Measurements from ENCODE around the gene ALDH16A1. TPM values are rescaled to one million over a fixed set of nuclear protein-coding genes. Genes with fewer than 3 reads are reported as not detected.
A peak's percentile ranks its signal among the peaks of the same experiment; 100 is the strongest.

The ALDH16A1 gene
- total and polyA plus RNA-seq, 2 of the 4 experiments (the other 2 are of a cell fraction), result 10.4 to 12.9 TPM

- Histone ChIP-seq H4K5ac (ENCODE audit: low read depth, low read length) (no peak overlapping the region), H3K23ac (ENCODE audit: low read depth, low read length) (no peak overlapping the region; the same call in 1 of the 2 replicates), H3K14ac (replicated peaks; ENCODE audit: low read depth, low read length) (no peak overlapping the region), H3K4ac (ENCODE audit: low read depth, low read length) (no peak overlapping the region), H3K36me3 (ENCODE audit: control insufficient read depth, insufficient read depth, low read length) (peaks cover 4% of the 10 kb centered on the region; the same call in 1 of the 2 replicates), H3K9me3 (ENCODE audit: control insufficient read depth, insufficient read depth, low read length) (no peaks in the 10 kb centered on the region), H4K91ac (ENCODE audit: insufficient read depth, low read depth, low read length) (no peak overlapping the region; the same call in 1 of the 2 replicates), H3K4me1 (ENCODE audit: control insufficient read depth, insufficient read depth, low read length) (no peaks in the 10 kb centered on the region), H2BK120ac (ENCODE audit: low read depth, low read length) (no peak overlapping the region), H2BK20ac (ENCODE audit: low read depth, low read length) (no peak overlapping the region), H3K79me1 (ENCODE audit: low read depth in 1 of 2, low read length in 2 of 2) (peaks cover 0 to under 1% of the 10 kb centered on the region in 2 experiments; a peak in 2 of 4 replicates), H3K4me3 (ENCODE audit: insufficient read depth, low read depth, low read length) (peak overlapping the region; percentile 53), H3K4me2 (ENCODE audit: low read depth, low read length) (peak overlapping the region; percentile 82), H3K27ac (ENCODE audit: insufficient read depth, low read length) (no peak overlapping the region; the same call in 1 of the 2 replicates), H2BK15ac (ENCODE audit: low read depth, low read length) (no peak overlapping the region), H2AK5ac (ENCODE audit: low read depth, low read length) (no peak overlapping the region), H4K20me1 (ENCODE audit: insufficient read depth, low read length) (peaks cover 3% of the 10 kb centered on the region; the same call in 1 of the 2 replicates), H3K27me3 (ENCODE audit: control insufficient read depth, insufficient read depth, low read length) (peaks cover 44% of the 10 kb centered on the region), H2AFZ (replicated peaks; ENCODE audit: low read length, poor library complexity) (peak overlapping the region; percentile 100), H2AK9ac (replicated peaks; ENCODE audit: low read depth, low read length, poor library complexity) (peak overlapping the region; percentile 85), H3K9me1 (ENCODE audit: insufficient read depth, low read length) (peaks cover 3% of the 10 kb centered on the region; the same call in 1 of the 2 replicates), H3K18ac (ENCODE audit: low read depth, low read length) (no peak overlapping the region), H4K8ac (ENCODE audit: low read depth in 2 of 2, low read length in 2 of 2) (peak overlapping the region in 1 of 2 experiments; percentile 54; a peak in 1 of 4 replicates), H3K9ac (ENCODE audit: low read depth, low read length) (peak overlapping the region; percentile 45), H3K56ac (ENCODE audit: extremely low read depth, insufficient read depth, low read length) (0 out of 2 replicates have a peak overlapping the region, but pooled peaks have one; percentile 10), H2BK5ac (ENCODE audit: low read depth, low read length, poor library complexity, severe bottlenecking) (no peak overlapping the region)
- WGBS, 2 experiments (ENCODE audit: extremely low coverage in 2 of 2, insufficient read length in 1 of 2), result 0% methylated on average over 5 of the region's 43 CpGs; no CpG with 5 or more reads in 1 of the 2 experiments
- peak; percentile 79 for ATAC-seq (ENCODE audit: low read depth)
- dilution Hi-C loops (cut with HindIII; ENCODE audit: low sequenced_read_pairs, unreplicated experiment), result no loop called here
- peak; percentile 73 for DNase-seq
- in situ Hi-C loops (cut with MboI; ENCODE audit: low sequenced_read_pairs), result loop anchor here (10.0 kb wide), 1 partner anchor 48 kb away; no protein-coding TSS in a partner anchor
- POLR2A ChIA-PET (ENCODE audit: unreplicated experiment), result no interaction called here
- intact Hi-C loops (cut with micrococcal nuclease), result loop anchor here (1.0 kb wide), 4 partner anchors 51 to 217 kb away; partner anchors contain the start of gene DKKL1
- BruUV-seq (replicated peaks), result no TSS peak
- CTCF ChIA-PET, result interaction anchor here (0.6 kb wide), 1 partner anchor 178 kb away, joined by 3 read pairs; no protein-coding TSS in a partner anchor
- TF ChIP-seq POLR2A (IDR thresholded peaks at IDR 0.05; ENCODE audit: low read depth, low read length), result no peak
- TF ChIP-seq ELK1 (IDR thresholded peaks at IDR 0.05; ENCODE audit: borderline replicate concordance, low read depth, low read length), result no peak
- TF ChIP-seq CHD1 (IDR thresholded peaks at IDR 0.05; ENCODE audit: low read depth, low read length), result no peak
- TF ChIP-seq MAFK (IDR thresholded peaks at IDR 0.05; ENCODE audit: low read depth, low read length), result no peak
- no peak for TF ChIP-seq RFX5 (IDR thresholded peaks at IDR 0.05; ENCODE audit: low read depth, low read length)
- TF ChIP-seq BHLHE40 (IDR thresholded peaks at IDR 0.05; ENCODE audit: low read depth, low read length), result no peak
- no peak for TF ChIP-seq NFE2L2 (IDR thresholded peaks at IDR 0.05; ENCODE audit: low read depth, low read length)
- TF ChIP-seq USF2 (IDR thresholded peaks at IDR 0.05; ENCODE audit: low read depth, low read length), result no peak
- no peak for TF ChIP-seq CTCF (conservative IDR thresholded peaks at IDR 0.05; ENCODE audit: low read depth, low read length)
- TF ChIP-seq MXI1 (IDR thresholded peaks at IDR 0.05; ENCODE audit: borderline replicate concordance, low read depth, low read length), result no peak
- TF ChIP-seq CEBPB (IDR thresholded peaks at IDR 0.05; ENCODE audit: low read depth, low read length), result no peak
- no peak for TF ChIP-seq RAD21 (IDR thresholded peaks at IDR 0.05; ENCODE audit: low read length)
- no peak; the same call in 1 of the 2 replicates for TF ChIP-seq MAZ (IDR thresholded peaks at IDR 0.05; ENCODE audit: borderline replicate concordance, low read depth, low read length)
- TF ChIP-seq SMC3 (IDR thresholded peaks at IDR 0.05; ENCODE audit: low read depth, low read length), result no peak
Observed at GRCh38 chr19:49442771-49443365, 10.2 kb upstream of the ALDH16A1 start.

Measured in IMR-90 (cell line).